Right atrium auricular region (tissue), 2 donors: ENCODE data around the gene MEGF6. TPM values are rescaled to one million over a fixed set of nuclear protein-coding genes. Genes with fewer than 3 reads are reported as not detected.
"Not testable (repeated sequence)": the region's sequence is repeated elsewhere in the genome, so short reads cannot be mapped to it uniquely, and the experiment has no call there.

Source experiments
- DNase-seq: peaks from one replicate; pipeline ENCODE4 v3.0.0-alpha.2; 2019; ENCODE audit warnings: low spot score
- H3K27ac ChIP-seq, 2 donors: fragments of 200-600 bp; sonication (generic); 1 replicate in 1 of 2; 2 replicates in 1 of 2; pipeline ENCODE4 v1.5.1; 2016 to 2019
- H3K27me3 ChIP-seq, 2 donors: fragments of 200-600 bp; sonication (generic); one replicate each; pipeline versions ENCODE4 v1.5.1 to v1.6.0; 2017 to 2019
- H3K36me3 ChIP-seq: fragments of 200-600 bp; sonication (generic); one replicate; pipeline ENCODE4 v1.5.1; 2016
- H3K4me1 ChIP-seq, 2 donors: fragments of 200-600 bp; sonication (generic); one replicate each; pipeline versions ENCODE4 v1.5.1 to v1.6.0; 2017 to 2019
- H3K4me3 ChIP-seq, 2 donors: fragments of 200-600 bp; sonication (generic); 1 replicate in 1 of 2; 2 replicates in 1 of 2; pipeline ENCODE4 v1.5.1; 2017 to 2019; ENCODE audit warnings: mild to moderate bottlenecking in 1 of 2, moderate library complexity in 1 of 2
- H3K9me3 ChIP-seq, 2 donors: fragments of 200-600 bp; sonication (generic); one replicate each; pipeline ENCODE4 v1.5.1; 2019
- CTCF ChIP-seq, 2 donors: fragments of 200-600 bp; sonication (generic); IDR thresholded peaks; one replicate each; pipeline ENCODE4 v1.5.1; 2019; ENCODE audit warnings: antibody characterized with exemption in 2 of 2
- total RNA-seq, 2 donors: library from RNA; depleted of rRNA; stranded (reverse); fragments of >200 nt; gene quantifications; one replicate each; pipeline ENCODE4 v1.1.0, GENCODE V29; 2016

MEGF6 gene
- total RNA-seq, 2 donors from 2014 or later: 14.9 to 32.6 TPM

GRCh38 chr1:3625151-3625907, 14.0 kb upstream of the MEGF6 start:
- Histone ChIP-seq H3K9me3 (no peaks in the 10 kb centered on the region), H3K27ac (peak overlapping the region; percentile 67 to 71), H3K4me1 (peaks cover 0 to 24% of the 10 kb centered on the region in 2 donors), H3K4me3 (peak overlapping the region; percentile 87 to 98), H3K27me3 (no peaks in the 10 kb centered on the region), H3K36me3 (peaks cover 31% of the 10 kb centered on the region)
- no peak for TF ChIP-seq CTCF (IDR thresholded peaks at IDR 0.05)
- no peak for DNase-seq

- H3K27ac ChIP-seq: peak within 1 kb of the TSS; percentile 71 to 81
- peaks cover 0 to 24% of the 10 kb centered on the region in 2 donors for H3K4me1 ChIP-seq
- peak; percentile 98 for DNase-seq
- H3K9me3 ChIP-seq: no peaks in the 10 kb centered on the region
- peaks cover 22% of the 10 kb centered on the region for H3K36me3 ChIP-seq
- peak within 1 kb of the TSS; percentile 87 to 98 for H3K4me3 ChIP-seq
- no peaks in the 10 kb centered on the region for H3K27me3 ChIP-seq
- no peak for TF ChIP-seq CTCF (IDR thresholded peaks at IDR 0.05)
Observed at GRCh38 chr1:3624200-3625136, 13.2 kb upstream of the MEGF6 start, which contains the start of gene TPRG1L. TSS of gene TPRG1L (plus strand) at chr1:3625015. CDS start at chr1:3625073, 58 bp downstream.

- no peak for TF ChIP-seq CTCF (IDR thresholded peaks at IDR 0.05)
- Histone ChIP-seq H3K4me3 (peak overlapping the region; percentile 87 to 98), H3K4me1 (peaks cover 0 to 32% of the 10 kb centered on the region in 2 donors), H3K27ac (peak overlapping the region; percentile 57 to 81), H3K9me3 (no peaks in the 10 kb centered on the region), H3K27me3 (no peaks in the 10 kb centered on the region), H3K36me3 (peaks cover 14% of the 10 kb centered on the region)
- no peak for DNase-seq
Observed at GRCh38 chr1:3623441-3624199, 12.3 kb upstream of the MEGF6 start.

GRCh38 chr1:3622102-3622501, 10.8 kb upstream of the MEGF6 start:
- H3K4me3 ChIP-seq, H3K27me3 ChIP-seq, DNase-seq, H3K27ac ChIP-seq, H3K9me3 ChIP-seq, H3K36me3 ChIP-seq: not testable (repeated sequence)
- H3K4me1 ChIP-seq: peaks cover 0 to 35% of the 10 kb centered on the region in 2 donors

- DNase-seq, H3K27me3 ChIP-seq, H3K27ac ChIP-seq, H3K36me3 ChIP-seq, H3K4me3 ChIP-seq, H3K9me3 ChIP-seq: not testable (repeated sequence)
- peak; percentile 35 to 71 for TF ChIP-seq CTCF (IDR thresholded peaks at IDR 0.05)
- H3K4me1 ChIP-seq: peaks cover 0 to 35% of the 10 kb centered on the region in 2 donors
Observed at GRCh38 chr1:3621151-3621671, 9.9 kb upstream of the MEGF6 start.
